Activated T-helper 1 cell treated with anti-CD3 and anti-CD28 coated beads, Interleukin-12 subunit alpha, Interleukin-12 subunit beta, Interleukin-2, Interleukin-4 antibody, amounts not matched to agents 30 ng/mL and 10 ng/mL and 1 ng/mL, durations not matched to agents 14 hours and 24 hours and 36 hours (primary cell): ENCODE data around the gene RRAGD. TPM values are rescaled to one million over a fixed set of nuclear protein-coding genes. Genes with fewer than 3 reads are reported as not detected.

Experiments used
- total RNA-seq: library from RNA; stranded (reverse); gene quantifications from 2 replicates; pipeline ENCODE4 v1.2.3, GENCODE V29; 2022

The RRAGD gene
- total RNA-seq, 1 donor from 2014 or later: 7.8 TPM

Other genes with a start within 250 kb of the RRAGD start
- gene GABRR1, start 194.9 kb downstream of the RRAGD start, total RNA-seq: not detected in 2 replicates
- gene GABRR2, start 97.0 kb downstream of the RRAGD start, total RNA-seq: 0.88 and 1.0 TPM in 2 replicates
- 38.1 and 40.5 TPM in 2 replicates for gene UBE2J1, start 59.6 kb downstream of the RRAGD start, total RNA-seq
- gene ANKRD6, start 20.9 kb upstream of the RRAGD start, total RNA-seq: 1.3 and 2.3 TPM in 2 replicates
- gene LYRM2, start 226.5 kb upstream of the RRAGD start, total RNA-seq: 32.8 and 34.7 TPM in 2 replicates